Common myeloid progenitor, CD34-positive (primary cell): ENCODE data around the gene FBF1.

Experiments
- CTCF ChIA-PET: fragments of 350-600 bp; sonication (Branson Sonifier 250); formaldehyde crosslinking; loops from one replicate; lab custom pipeline; 2021; ENCODE audit warnings: antibody characterized with exemption; lab: Charles Lee
- POLR2A ChIA-PET: fragments of 350-600 bp; sonication (Branson Sonifier 250); formaldehyde crosslinking; loops from one replicate; lab custom pipeline; 2021; ENCODE audit warnings: antibody characterized with exemption; lab: Charles Lee
- DNase-seq, 3 donors: peaks; one replicate each; pipeline versions ENCODE4 v3.0.0 to v3.0.0-alpha.2; 2013
- H3K27ac ChIP-seq, 2 experiments: 1 replicate in 1 of 2; 2 replicates in 1 of 2; pipeline ENCODE4 v1.7.0; 2013; ENCODE audit warnings: inconsistent platforms in 2 of 2, low read length in 2 of 2, mild to moderate bottlenecking in 2 of 2, low read depth in 1 of 2, moderate library complexity in 1 of 2; ENCODE audit not compliant: severe bottlenecking in 2 of 2, insufficient read depth in 1 of 2, poor library complexity in 1 of 2
- H3K27me3 ChIP-seq, 5 experiments: replicated peaks in 2 of 5; 1 replicate in 3 of 5; 2 replicates in 2 of 5; pipeline versions ENCODE4 v1.6.1 to v1.7.0; 2013; ENCODE audit warnings: low read length in 4 of 5, mild to moderate bottlenecking in 2 of 5, moderate library complexity in 2 of 5, inconsistent platforms in 1 of 5; ENCODE audit not compliant: insufficient read depth in 5 of 5, control insufficient read depth in 4 of 5
- H3K36me3 ChIP-seq, 4 experiments: 1 replicate in 2 of 4; 2 replicates in 2 of 4; pipeline versions ENCODE4 v1.6.1 to v1.7.0; 2013; ENCODE audit warnings: low read length in 3 of 4, control low read depth in 1 of 4, mild to moderate bottlenecking in 1 of 4; ENCODE audit not compliant: control insufficient read depth in 4 of 4, insufficient read depth in 4 of 4
- H3K4me1 ChIP-seq, 4 experiments: 1 replicate in 3 of 4; 2 replicates in 1 of 4; pipeline versions ENCODE4 v1.6.1 to v1.7.1; 2013; ENCODE audit warnings: low read length in 3 of 4, mild to moderate bottlenecking in 3 of 4, control low read depth in 1 of 4, inconsistent platforms in 1 of 4, moderate library complexity in 1 of 4; ENCODE audit not compliant: control insufficient read depth in 4 of 4, insufficient read depth in 4 of 4; ENCODE audit errors: control extremely low read depth in 1 of 4
- H3K4me3 ChIP-seq, 7 experiments: 1 replicate in 4 of 7; 2 replicates in 3 of 7; pipeline versions ENCODE4 v1.5.1 to v1.7.0; 2013; ENCODE audit warnings: mild to moderate bottlenecking in 7 of 7, low read length in 6 of 7, moderate library complexity in 6 of 7, inconsistent platforms in 2 of 7, low read depth in 2 of 7, control low read depth in 1 of 7; ENCODE audit not compliant: insufficient read depth in 4 of 7, control insufficient read depth in 1 of 7; ENCODE audit errors: extremely low read depth in 1 of 7
- H3K9me3 ChIP-seq, 5 experiments: 1 replicate in 4 of 5; 2 replicates in 1 of 5; pipeline versions ENCODE4 v1.6.1 to v1.7.1; 2013; ENCODE audit warnings: low read length in 4 of 5, mild to moderate bottlenecking in 2 of 5, inconsistent platforms in 1 of 5, low read depth in 1 of 5, moderate library complexity in 1 of 5; ENCODE audit not compliant: control insufficient read depth in 4 of 5, insufficient read depth in 2 of 5; ENCODE audit errors: control extremely low read depth in 1 of 5
- WGBS: methylation state at CpG from one replicate; pipeline ENCODE4 v1.1.5; 2013; ENCODE audit not compliant: insufficient coverage; 5-methylcytosine and 5-hydroxymethylcytosine counted together

The FBF1 gene

DNA sequence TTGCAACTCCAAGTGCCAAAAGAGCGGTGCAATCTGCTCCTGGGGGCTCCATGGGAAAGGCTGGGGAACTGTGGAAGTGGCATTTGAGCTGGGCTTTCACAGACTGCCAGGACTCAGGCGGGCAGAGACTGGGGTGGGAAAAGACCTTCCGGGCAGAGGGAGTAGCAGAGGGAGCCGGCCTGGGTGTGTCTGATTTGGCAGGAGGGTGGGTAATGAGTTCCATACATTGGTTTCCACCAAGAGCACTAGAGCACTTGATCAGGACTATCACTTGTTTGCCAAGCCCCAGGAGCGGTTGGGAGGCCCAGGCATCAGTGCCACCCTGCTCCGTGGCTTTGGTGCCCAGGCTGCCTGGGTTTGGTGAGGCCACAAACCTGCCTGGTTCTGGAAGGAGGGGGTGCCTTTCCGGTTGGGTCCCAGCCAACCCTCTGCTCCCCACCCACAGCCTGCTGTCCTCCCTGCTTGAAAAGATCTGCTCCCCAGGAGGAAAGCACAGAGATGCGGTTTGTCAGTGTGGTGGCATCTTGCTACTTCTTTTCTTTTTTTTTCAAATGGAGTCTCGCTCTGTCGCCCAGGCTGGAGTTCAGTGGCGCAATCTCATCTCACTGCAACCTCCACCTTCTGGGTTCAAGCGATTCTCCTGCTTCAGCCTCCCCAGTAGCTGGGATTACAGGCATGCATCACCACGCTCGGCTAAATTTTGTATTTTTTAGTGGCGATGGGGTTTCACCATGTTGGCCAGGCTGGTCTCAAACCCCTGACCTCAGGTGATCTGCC is 59.0 kb downstream of the FBF1 start:
- CTCF ChIA-PET = interaction anchor here (0.8 to 13.2 kb wide), 5 partner anchors 9 to 22 kb away, joined by 3 to 214 read pairs (median 5); partner anchors contain the start of gene WBP2
- Histone ChIP-seq H3K4me1 (peaks cover 0 to 33% (median 25%) of the 10 kb centered on the region in 4 experiments), H3K9me3 (no peaks in the 10 kb centered on the region), H3K27ac (no peak overlapping the region), H3K4me3 (no peak overlapping the region), H3K36me3 (peaks cover 0 to 4% (median 2%) of the 10 kb centered on the region in 4 experiments), H3K27me3 (no peaks in the 10 kb centered on the region)
- WGBS = 88% methylated on average over 14 of the region's 15 CpGs
- POLR2A ChIA-PET = no interaction called here
- peak in 2 of 3 donors; percentile 21 to 35 for DNase-seq

DNA sequence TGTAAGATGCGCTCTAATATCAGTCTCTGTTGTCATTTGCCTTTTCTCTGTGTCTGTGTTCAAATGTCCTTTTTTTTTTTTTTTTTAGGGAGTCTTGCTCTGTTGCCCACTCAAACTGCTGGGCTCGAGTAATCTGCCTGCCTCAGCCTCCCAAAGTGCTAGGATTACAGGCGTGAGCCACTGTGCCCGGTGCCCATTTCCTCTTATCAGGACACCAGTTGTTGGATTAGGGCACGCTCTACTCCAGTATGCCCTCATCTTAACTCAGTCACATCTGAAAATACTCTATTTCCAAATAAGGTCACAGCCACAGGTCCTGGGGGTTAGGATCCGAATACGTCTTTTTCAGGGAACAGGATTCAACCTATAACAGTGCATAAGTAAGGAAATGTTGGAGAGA is 60.6 kb downstream of the FBF1 start:
- Histone ChIP-seq H3K9me3 (no peaks in the 10 kb centered on the region), H3K27me3 (no peaks in the 10 kb centered on the region), H3K4me3 (no peak overlapping the region), H3K4me1 (peaks cover 0 to 44% (median 38%) of the 10 kb centered on the region in 4 experiments), H3K27ac (no peak overlapping the region), H3K36me3 (peaks cover 0 to 1% (median 0%) of the 10 kb centered on the region in 4 experiments)
- DNase-seq = no peak
- ChIA-PET CTCF (interaction anchor here (0.5 to 13.2 kb wide), 7 partner anchors 7 to 117 kb away, joined by 3 to 214 read pairs (median 3); partner anchors contain the start of genes TRIM65, UNC13D and WBP2), POLR2A (no interaction called here)
- WGBS = 100% methylated on average over 5 of the region's 7 CpGs

DNA sequence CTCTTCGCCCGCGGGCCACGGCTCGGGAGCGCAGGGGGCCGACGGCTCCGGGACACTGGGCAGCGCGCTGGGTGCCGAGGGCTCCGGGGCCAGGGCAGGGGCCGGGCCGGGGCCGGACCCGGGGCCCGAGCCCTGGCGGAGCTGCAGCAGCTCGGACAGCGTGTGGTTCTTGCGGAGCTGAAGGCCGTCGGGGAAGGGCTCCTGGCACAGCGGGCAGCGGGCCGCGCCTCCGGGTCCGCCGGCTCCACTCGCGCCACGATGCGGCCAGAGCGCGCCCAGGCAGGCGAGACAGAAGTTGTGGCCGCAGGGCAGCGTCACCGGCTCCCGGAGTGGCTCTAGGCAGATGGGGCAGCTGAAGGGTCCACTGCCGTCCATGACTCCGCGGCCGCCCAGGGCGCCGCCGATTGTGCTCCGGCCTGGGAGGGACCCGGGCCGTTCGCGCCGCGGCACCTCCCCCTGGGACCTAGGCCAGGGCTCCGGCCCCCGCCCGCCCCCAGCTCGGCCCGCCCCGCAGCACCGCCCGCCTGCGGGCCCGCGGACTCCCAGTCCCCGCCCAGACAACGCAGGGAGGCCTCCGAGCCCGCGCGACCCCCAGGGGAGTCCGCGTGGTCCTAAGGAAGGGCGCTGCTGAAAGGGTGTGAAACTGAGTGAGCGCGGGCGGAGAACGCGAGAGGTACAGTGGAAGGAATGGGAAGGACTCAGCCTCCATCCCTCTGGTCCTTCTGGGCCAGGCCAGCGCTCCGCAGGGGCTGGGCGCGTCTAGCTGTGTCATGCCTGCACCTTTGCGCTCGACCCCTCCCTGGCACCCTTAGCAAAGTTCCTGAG is 62.5 kb downstream of the FBF1 start, which contains the start of gene TRIM47:
TSS of gene TRIM47 (minus strand) at position 408 of the 825 bp plus-strand sequence. CDS start at position 375, 33 bp downstream.
- POLR2A ChIA-PET = interaction anchor here (0.7 to 2.5 kb wide), 5 partner anchors 18 to 114 kb away, joined by 3 to 17 read pairs (median 4); partner anchors contain the start of genes GALK1, TRIM65 and WBP2
- CTCF ChIA-PET = interaction anchor here (0.6 to 13.2 kb wide), 12 partner anchors 11 to 124 kb away, joined by 3 to 214 read pairs (median 4); partner anchors contain the start of genes GALK1, MRPL38, TRIM65 and UNC13D
- Histone ChIP-seq H3K9me3 (no peaks in the 10 kb centered on the region), H3K27me3 (no peaks in the 10 kb centered on the region), H3K27ac (no peak within 1 kb of the TSS), H3K4me3 (peak within 1 kb of the TSS; percentile 39 to 83 (median 69)), H3K36me3 (peaks cover 0 to 16% (median 7%) of the 10 kb centered on the region in 4 experiments), H3K4me1 (peaks cover 0 to 49% (median 44%) of the 10 kb centered on the region in 4 experiments)
- peak; percentile 73 to 91 (median 84) for DNase-seq
- 1% methylated on average over 67 of the region's 87 CpGs for WGBS

DNA sequence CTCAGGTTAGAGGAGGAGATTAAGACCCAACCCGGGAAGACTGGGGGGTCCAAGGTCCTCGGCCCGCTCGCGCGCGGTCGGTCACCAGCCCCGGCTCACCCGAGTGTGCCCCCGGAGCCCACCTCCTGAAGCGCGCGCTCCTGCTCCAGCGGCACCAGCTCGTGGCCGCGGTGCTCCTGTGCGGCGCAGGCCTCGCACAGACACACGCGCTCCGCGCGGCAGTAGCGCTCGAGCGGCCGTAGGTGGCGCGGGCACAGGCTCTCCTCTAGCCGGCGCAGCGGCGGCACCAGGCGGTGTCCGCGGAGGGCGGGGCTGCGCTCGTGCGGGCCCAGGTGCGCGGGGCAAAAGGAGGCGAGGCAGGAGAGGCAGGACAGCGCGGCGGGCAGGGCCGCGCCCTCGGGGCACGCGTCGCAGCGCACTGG is 63.1 kb downstream of the FBF1 start:
- H3K4me1 ChIP-seq = peaks cover 0 to 55% (median 47%) of the 10 kb centered on the region in 4 experiments
- peak overlapping the region; percentile 39 to 83 (median 69) for H3K4me3 ChIP-seq
- no peaks in the 10 kb centered on the region for H3K9me3 ChIP-seq
- CTCF ChIA-PET = interaction anchor here (0.6 to 13.2 kb wide), 11 partner anchors 10 to 116 kb away, joined by 3 to 214 read pairs (median 3); partner anchors contain the start of genes GALK1, MRPL38, TRIM65 and UNC13D
- no peak overlapping the region for H3K27ac ChIP-seq
- H3K36me3 ChIP-seq = peaks cover 0 to 16% (median 7%) of the 10 kb centered on the region in 4 experiments
- POLR2A ChIA-PET = interaction anchor here (1.1 to 2.5 kb wide), 5 partner anchors 19 to 101 kb away, joined by 4 to 17 read pairs (median 5); partner anchors contain the start of genes TRIM65, UNK and WBP2
- under 1% methylated on average over 52 of the region's 56 CpGs for WGBS
- peak; percentile 69 to 84 (median 80) for DNase-seq
- H3K27me3 ChIP-seq = no peaks in the 10 kb centered on the region

DNA sequence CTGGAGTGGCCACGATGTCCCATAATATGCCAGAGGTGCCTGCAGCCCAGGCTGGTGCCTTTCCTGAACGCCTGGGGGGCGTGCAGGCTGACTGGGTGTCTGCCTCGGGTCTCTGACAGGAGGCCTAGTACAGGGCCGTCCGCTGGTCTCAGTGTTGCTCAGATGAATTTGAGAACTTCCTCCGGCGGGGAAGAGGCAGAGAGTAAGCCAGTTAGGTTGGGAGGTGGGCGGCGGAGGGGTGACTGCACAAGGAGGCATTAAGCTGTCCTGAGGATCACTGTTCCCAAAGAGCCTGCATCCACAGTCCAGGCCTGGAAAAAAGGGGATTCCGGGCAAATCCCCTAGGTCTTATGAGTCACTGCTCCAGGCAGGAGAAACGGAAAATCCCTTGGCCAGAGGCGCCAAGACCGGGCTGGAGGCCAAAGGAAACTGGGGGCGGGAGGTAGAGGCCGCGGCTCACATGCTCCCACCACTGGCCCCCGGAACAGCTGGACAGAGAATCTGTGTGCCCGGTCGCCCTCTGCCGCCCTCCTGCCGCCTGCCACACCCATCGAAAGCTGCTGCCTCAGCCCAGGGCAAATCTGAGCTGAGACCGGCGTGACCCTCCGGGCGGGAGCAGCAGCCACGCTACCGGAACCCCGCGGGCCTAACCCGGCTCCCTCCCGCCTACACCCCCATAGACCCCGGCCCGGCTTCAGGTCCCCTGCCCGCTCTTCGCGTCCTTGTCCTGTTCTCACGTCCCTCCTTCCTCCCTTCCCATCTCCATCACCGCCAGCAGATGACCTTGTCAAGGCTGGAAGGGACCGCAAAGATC is 63.7 kb downstream of the FBF1 start:
- Histone ChIP-seq H3K4me1 (peaks cover 0 to 61% (median 53%) of the 10 kb centered on the region in 4 experiments), H3K4me3 (peak overlapping the region; percentile 39 to 83 (median 69)), H3K36me3 (peaks cover 0 to 16% (median 7%) of the 10 kb centered on the region in 4 experiments), H3K9me3 (no peaks in the 10 kb centered on the region), H3K27me3 (no peaks in the 10 kb centered on the region), H3K27ac (no peak overlapping the region)
- ChIA-PET CTCF (interaction anchor here (0.8 to 13.2 kb wide), 9 partner anchors 9 to 112 kb away, joined by 3 to 214 read pairs (median 4); partner anchors contain the start of genes GALK1, MRPL38, TRIM65 and UNC13D), POLR2A (interaction anchor here (0.7 to 2.5 kb wide), 7 partner anchors 18 to 101 kb away, joined by 3 to 17 read pairs (median 4); partner anchors contain the start of genes TRIM65, UNK and WBP2)
- WGBS = 14% methylated on average over 31 of the region's 41 CpGs
- peak in 1 of 3 donors; percentile 14 for DNase-seq
